ENCODE measurements around the gene DOC2B. TPM values are rescaled to one million over a fixed set of nuclear protein-coding genes. Genes with fewer than 3 reads are reported as not detected.
A peak's percentile ranks its signal among the peaks of the same experiment; 100 is the strongest.

Gene DOC2B
- total and polyA plus RNA-seq, 2 of the 13 experiments (the other 11 are each of a cell fraction or from before 2014, with no cell fraction given), result 0.09 to 0.22 TPM

DNA sequence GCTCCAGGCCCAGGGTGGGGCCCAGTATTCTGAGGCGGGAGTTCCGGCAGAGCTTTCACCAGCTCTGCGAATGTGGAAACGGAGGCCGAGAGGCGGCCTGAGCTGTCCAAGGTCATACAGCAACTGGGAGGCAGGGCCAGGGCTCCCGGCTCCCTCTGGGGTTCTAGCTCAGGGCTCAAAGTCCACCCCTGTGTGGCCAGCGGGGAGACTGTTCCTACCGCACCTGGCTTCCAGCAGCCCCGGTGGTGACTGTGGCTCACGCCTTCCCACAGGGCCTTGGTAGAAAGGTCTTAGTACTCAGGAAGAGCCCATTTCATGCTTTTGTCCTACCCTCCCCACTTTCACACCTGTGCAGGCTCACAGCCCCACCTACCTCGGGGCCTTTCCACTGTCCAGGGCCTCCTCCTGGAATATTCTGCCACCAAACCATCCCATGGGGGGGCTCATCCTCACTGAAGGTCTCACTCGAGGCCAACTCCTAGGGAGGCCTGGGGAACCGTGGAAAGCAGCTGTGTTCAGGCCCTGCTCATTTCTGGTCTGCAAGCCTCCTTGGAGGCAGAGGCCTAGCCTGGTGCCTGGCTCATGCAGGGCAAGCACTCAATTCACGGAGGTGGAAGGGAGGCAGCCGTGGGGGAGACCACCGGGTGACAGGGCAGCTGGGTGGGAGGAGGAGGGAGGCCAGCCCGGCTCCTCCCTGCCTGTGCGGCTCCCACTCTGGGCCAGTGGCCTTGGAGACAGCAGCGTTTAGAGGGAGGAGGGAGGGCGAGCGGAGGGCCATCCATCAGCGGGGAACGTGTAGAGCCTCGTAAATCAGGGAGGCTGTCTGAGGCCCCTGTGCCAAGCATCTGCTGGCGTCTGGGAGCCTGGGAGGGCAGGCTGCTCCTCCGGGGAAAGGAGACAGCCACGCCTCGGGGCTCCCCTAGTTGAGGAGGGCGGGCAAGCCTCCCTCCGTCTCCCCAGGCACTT lies 12.7 kb upstream of the DOC2B start (continued):
- TF ChIP-seq, protein P1, sequence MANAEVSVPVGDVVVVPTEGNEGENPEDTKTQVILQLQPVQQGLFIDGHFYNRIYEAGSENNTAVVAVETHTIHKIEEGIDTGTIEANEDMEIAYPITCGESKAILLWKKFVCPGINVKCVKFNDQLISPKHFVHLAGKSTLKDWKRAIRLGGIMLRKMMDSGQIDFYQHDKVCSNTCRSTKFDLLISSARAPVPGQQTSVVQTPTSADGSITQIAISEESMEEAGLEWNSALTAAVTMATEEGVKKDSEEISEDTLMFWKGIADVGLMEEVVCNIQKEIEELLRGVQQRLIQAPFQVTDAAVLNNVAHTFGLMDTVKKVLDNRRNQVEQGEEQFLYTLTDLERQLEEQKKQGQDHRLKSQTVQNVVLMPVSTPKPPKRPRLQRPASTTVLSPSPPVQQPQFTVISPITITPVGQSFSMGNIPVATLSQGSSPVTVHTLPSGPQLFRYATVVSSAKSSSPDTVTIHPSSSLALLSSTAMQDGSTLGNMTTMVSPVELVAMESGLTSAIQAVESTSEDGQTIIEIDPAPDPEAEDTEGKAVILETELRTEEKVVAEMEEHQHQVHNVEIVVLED (CRISPR knock-in tag; IDR thresholded peaks at IDR 0.05; ENCODE audit: borderline replicate concordance), result no peak
- peak; percentile 59; the same call in 1 of the 2 replicates for TF ChIP-seq UBTF (CRISPR knock-in tag; IDR thresholded peaks at IDR 0.05)
- no peak for TF ChIP-seq ZFP37 (CRISPR knock-in tag; IDR thresholded peaks at IDR 0.05; ENCODE audit: borderline replicate concordance)
- TF ChIP-seq ZNF574 (CRISPR knock-in tag; IDR thresholded peaks at IDR 0.05), result no peak
- TF ChIP-seq RXRA (CRISPR knock-in tag; IDR thresholded peaks at IDR 0.05), result 0 out of 2 replicates have a peak, but pooled peaks have one; percentile 2
- no peak for TF ChIP-seq NR3C1 (CRISPR knock-in tag; IDR thresholded peaks at IDR 0.05)
- 0 out of 2 replicates have a peak, but pooled peaks have one; percentile 20 for TF ChIP-seq ZNF547 (CRISPR knock-in tag; IDR thresholded peaks at IDR 0.05)
- TF ChIP-seq MED13 (CRISPR knock-in tag; IDR thresholded peaks at IDR 0.05), result 0 out of 2 replicates have a peak, but pooled peaks have one; percentile 37
- TF ChIP-seq ZNF33B (CRISPR knock-in tag; IDR thresholded peaks at IDR 0.05), result no peak
- TF ChIP-seq ZEB1 (IDR thresholded peaks at IDR 0.05; ENCODE audit: insufficient replicate concordance, low read depth), result no peak
- TF ChIP-seq ZNF850 (CRISPR knock-in tag; conservative IDR thresholded peaks at IDR 0.05), result no peak
- no peak for TF ChIP-seq ZNF225 (CRISPR knock-in tag; IDR thresholded peaks at IDR 0.05)
- TF ChIP-seq TFAP4 (IDR thresholded peaks at IDR 0.05; ENCODE audit: borderline replicate concordance, low read depth), result no peak
- no peak for TF ChIP-seq ZBTB42 (CRISPR knock-in tag; IDR thresholded peaks at IDR 0.05)
- no peak for TF ChIP-seq TP53 (CRISPR knock-in tag; conservative IDR thresholded peaks at IDR 0.05)
- TF ChIP-seq, protein P2, sequence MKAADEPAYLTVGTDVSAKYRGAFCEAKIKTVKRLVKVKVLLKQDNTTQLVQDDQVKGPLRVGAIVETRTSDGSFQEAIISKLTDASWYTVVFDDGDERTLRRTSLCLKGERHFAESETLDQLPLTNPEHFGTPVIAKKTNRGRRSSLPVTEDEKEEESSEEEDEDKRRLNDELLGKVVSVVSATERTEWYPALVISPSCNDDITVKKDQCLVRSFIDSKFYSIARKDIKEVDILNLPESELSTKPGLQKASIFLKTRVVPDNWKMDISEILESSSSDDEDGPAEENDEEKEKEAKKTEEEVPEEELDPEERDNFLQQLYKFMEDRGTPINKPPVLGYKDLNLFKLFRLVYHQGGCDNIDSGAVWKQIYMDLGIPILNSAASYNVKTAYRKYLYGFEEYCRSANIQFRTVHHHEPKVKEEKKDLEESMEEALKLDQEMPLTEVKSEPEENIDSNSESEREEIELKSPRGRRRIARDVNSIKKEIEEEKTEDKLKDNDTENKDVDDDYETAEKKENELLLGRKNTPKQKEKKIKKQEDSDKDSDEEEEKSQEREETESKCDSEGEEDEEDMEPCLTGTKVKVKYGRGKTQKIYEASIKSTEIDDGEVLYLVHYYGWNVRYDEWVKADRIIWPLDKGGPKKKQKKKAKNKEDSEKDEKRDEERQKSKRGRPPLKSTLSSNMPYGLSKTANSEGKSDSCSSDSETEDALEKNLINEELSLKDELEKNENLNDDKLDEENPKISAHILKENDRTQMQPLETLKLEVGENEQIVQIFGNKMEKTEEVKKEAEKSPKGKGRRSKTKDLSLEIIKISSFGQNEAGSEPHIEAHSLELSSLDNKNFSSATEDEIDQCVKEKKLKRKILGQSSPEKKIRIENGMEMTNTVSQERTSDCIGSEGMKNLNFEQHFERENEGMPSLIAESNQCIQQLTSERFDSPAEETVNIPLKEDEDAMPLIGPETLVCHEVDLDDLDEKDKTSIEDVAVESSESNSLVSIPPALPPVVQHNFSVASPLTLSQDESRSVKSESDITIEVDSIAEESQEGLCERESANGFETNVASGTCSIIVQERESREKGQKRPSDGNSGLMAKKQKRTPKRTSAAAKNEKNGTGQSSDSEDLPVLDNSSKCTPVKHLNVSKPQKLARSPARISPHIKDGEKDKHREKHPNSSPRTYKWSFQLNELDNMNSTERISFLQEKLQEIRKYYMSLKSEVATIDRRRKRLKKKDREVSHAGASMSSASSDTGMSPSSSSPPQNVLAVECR (CRISPR knock-in tag; IDR thresholded peaks at IDR 0.05; ENCODE audit: borderline replicate concordance), result peak; percentile 61; the same call in 1 of the 2 replicates

Measured in HepG2 (cell line).